ENCODE data around the gene NCBP2L.

NCBP2L gene

GRCh38 chrX:107777536-107777832 lies at the start of gene NCBP2L:
NCBP2L (plus strand) TSS chrX:107777733; CDS start chrX:107794221, 16,488 bp downstream.
- no peak for DNase-seq

DNA sequence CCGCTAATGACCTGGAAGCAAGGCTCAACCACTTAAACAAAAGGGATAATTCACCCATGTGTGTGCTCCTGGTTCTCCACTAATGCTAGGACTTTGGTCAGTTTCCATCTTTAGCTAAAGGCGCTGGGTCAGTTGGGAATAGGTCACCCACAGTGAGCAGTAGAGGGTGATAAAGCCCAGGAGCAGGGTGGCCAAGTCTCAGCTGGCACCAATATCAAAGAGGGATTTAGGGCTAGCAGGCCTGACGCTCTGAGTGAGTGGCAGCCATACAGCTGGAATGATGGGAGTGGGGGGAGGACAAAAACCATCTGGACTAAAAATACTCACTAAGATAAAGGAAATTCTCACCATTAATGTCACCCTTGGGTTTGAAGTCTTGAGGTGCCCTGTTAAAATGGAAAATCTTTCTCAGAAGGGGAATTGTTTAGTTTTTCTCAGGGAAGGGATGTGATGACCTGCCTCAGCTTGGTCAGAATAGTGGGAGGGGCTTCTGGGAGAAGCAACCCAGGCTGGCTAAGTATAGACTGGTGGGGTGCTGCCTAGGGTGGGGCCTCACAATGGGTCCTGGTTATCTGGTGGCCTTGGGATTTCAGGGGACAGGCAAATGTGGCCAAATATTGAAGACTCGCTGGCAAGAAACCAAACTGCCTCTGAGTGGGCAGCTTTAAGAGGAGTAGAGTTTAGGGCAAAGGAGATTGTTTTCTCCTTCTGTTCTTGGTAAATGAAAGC lies 49.0 kb upstream of the NCBP2L start:
- DNase-seq: no peak

GRCh38 chrX:107729558-107730297 lies 47.8 kb upstream of the NCBP2L start:
- DNase-seq: no peak

DNA sequence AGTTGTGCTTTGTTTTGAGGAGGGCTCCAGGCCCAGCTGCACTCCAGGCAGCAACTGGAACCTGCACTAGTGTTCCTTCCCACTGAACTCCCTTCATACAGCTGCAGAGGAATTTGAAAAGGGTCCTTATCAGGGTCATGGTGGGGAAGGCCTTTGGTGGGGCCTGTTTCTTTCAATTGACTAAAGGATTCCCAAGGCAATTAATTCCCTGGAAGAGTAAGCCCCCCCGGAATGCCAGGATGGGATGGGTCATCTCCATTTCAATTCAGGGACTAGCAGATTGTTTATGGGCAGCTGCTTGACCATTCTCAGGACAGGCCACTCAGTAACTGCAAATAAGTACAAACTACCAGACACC lies 47.3 kb upstream of the NCBP2L start:
- no peak for DNase-seq

DNA sequence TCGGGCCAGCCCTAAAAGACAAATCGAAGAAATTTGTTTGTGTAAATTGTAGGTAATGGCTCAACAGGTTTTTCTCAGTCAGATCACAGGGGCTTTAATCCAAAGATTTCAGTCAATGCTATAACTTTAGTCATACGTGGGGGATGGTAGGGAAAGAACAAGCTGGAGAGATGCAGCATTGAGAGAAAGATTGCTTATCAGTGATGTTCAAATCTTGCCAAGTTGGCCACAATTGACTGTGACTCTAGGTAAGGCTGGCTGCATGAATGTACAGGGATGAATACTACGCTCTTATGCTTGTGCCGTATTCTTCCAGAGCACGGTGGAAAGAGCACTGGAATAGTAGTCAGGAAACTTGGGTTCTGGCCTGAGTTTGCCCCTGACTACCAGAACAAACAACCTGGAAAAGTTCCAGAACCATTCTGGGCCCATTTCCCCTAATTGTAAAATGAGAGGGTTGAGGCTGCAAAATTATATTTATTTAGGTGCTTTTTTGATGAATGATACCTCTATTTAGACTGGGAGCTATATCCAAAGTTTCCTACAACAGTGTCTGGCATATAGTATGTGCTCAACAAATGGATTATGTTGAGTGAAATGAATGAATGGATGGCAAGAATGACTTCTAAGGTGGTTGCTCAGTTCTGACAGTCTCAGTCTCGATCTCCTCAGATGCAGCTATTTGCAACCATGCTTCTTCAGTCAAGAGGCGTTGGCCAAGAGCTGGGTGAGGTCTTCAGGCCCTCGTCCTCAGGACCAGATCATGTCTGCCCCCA lies 46.4 kb upstream of the NCBP2L start:
- no peak for DNase-seq

GRCh38 chrX:107731831-107732502 lies 45.6 kb upstream of the NCBP2L start:
- no peak for DNase-seq

DNA sequence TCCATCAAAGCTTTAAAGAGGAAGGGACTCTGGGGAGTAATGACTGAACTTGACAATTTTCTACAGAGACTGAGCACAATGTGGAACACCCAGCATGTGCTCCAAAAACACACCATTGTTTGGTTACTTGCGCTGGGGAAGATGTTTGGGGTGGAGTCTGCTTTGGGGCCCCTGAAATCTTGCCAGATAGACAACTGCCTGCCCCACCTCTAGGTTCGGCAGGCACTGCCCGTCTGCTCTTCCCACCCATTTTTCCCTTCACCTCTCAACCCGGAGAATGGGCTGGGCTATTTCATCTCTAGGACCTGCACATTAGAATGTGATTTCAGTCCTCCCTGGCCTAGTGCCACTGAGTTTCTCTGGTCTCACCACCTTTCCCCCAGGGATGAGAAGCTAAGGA lies 43.8 kb upstream of the NCBP2L start:
- DNase-seq: no peak

DNA sequence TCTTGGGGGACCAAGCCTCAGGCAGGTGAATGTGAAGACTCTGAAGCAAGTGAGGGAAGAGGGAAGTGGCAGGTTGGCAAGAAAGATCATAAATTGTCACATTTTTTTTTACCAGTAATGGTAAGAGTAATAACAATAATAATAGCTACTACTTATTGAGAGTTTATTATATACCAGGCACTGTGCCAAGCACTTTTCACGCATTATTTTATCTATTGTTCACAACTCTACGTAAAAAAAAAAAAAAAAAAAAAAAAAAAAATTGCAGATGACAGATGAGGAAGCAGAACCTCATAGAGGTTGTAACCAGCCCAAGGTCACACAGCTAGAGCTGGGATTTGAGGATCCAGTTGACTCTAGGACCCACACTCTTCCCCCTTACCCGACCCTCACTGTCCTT lies 42.9 kb upstream of the NCBP2L start:
- no peak for DNase-seq

- DNase-seq: no peak
Observed at GRCh38 chrX:107736781-107737531, 40.6 kb upstream of the NCBP2L start.

GRCh38 chrX:107738272-107738671 lies 39.3 kb upstream of the NCBP2L start:
- DNase-seq: no peak

DNA sequence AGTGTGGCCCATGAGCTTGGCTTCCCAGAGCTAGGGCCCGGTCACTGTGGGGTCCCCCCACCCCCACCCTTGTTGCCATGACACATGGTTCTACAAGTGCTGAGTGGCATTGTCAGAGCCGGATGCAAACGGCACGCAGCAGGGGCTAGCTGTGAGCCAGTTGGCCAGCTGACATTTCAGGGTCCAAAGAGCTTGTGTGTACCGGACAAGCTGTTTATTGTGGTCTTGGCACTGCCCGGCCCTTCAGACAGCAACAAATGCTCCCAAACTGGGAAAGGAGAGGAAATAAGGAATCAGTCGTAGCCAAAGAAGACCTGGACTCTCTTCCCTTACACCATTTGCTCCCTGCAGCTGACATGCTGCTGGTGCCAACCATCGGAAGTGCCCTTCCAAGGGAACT lies 38.8 kb upstream of the NCBP2L start:
- no peak for DNase-seq

DNA sequence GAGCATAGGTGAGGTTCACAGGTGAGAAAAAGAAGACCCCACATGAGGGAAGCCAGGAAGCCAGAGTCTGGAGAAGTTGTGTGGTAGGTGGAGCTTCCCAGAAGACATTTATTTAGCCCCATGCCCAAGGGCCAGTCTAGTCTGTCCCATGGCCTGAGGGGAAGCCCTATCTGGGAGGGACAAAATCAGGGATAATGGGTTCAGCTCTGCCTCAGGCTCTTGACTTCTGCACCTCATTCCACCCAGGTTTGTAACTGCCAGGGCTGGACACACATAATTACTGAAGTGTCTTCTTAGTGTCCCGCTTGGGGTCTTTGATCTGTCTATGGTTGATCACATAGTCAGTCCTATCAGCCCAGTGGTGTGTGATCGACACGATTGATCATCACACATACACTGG lies 38.0 kb upstream of the NCBP2L start:
- DNase-seq: no peak

GRCh38 chrX:107741404-107741790 lies 36.1 kb upstream of the NCBP2L start:
- DNase-seq: no peak

GRCh38 chrX:107742700-107743191 lies 34.8 kb upstream of the NCBP2L start:
- DNase-seq: no peak

DNA sequence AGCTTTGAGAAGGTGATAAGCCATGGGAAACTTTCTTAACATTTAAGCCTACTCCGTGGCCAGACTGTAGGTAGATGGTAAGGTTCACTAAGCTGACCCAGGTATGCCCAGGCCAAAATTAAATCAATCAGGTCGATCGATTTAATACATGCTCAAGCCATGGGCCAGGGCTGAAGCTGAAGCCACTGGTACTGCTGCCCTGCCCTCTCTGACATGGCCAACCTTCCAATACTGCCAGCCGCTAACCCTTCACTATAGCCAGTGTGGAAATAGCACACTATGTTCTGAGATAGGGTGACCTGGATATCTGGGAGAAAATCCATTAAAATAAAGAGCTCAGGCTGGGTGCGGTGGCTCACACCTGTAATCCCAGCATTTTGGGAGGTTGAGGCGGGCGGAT lies 33.5 kb upstream of the NCBP2L start:
- no peak for DNase-seq

DNA sequence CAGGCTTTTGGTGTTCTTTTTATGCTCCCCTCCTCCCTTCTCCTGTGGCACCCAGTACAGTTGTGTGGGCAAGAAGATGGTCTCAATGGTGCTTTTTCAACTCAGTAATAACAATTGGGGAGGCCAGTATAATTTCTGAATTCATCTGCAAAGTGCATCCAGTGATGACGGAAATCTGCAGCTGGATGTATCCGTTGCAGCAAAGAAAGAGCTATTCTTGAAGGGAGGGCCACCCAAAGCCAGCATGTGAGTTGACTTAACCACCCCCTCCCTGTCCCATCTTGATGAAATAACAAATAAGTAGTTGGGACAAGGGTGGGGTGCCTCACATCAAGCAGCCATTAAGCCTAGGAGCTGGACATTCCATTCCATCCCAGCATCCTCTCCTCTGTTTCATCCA lies 32.7 kb upstream of the NCBP2L start:
- DNase-seq: no peak

DNA sequence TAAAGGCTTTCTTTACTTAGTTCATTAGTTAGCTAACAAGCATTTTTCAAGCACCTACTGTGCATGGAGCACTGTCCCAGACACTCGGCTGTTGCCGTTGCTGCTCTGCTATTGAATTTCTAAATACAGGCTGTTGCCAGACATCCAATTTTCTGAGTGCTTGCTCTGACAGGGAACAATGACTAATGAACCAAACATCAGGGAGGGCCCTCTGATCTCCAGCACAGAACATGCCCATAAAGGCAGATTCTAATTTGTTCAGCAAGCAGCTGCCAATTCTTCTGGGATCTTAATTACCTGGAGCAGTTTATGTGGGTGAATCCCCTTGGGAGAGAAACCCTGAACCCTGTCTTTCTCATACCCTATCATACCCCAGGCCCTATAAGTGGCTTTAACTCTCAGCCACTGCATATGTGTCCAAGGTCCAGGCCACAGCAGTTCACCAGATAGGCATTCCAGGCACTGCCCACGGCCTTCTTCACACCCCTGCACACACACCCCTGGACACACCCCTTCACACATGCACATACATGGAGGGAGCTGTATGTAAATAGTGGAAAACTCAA lies 29.9 kb upstream of the NCBP2L start:
- no peak for DNase-seq

- no peak for DNase-seq
Observed at GRCh38 chrX:107748506-107748905, 29.0 kb upstream of the NCBP2L start.

DNA sequence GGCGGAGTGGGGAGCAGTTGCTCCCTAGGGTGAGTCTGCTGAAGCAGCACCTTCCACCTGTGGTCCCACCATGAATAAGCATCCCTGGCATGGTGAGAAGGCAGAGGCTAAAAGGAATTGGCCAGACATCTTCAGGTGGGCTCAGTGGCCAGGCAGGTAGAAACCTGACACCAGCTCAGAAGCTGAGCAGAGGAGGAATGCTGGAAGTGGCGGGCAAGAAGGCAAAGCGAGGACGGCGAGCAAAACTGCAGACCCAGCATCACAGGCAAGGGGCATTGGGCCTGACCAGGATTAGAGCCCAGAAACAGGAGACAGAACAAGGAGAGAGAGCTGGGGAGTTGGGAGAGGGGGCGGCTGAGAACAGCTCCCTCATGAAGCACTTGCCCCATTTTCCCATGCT lies 27.3 kb upstream of the NCBP2L start:
- DNase-seq: no peak

DNA sequence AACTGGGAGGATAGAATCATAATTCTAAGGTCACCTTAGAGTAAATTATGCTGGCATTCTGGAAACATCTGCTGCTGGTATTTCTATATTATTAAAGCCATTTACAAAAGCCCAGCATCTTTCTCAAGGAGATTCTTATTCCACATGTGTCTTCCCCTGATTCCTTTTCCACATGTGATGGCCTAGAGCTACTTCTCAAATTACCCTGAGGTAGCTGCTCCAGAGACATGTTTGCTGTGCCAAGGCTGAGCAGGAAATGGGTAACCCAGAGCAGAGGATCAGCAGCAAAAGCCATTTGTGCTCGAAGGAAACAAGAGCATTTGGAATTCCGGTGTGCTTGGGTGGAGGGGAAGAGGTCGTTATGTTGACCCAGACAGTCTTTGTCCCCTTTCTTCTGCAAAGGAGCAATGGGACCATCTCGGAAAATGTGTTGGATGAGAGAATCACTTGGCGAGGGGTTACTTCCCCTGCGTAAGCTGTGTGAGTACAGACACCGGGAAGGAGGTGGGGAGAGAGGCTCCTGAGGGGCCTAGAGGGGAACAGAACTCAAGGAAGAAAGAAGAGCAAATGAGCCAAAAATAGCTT lies 26.6 kb upstream of the NCBP2L start:
- no peak for DNase-seq

DNA sequence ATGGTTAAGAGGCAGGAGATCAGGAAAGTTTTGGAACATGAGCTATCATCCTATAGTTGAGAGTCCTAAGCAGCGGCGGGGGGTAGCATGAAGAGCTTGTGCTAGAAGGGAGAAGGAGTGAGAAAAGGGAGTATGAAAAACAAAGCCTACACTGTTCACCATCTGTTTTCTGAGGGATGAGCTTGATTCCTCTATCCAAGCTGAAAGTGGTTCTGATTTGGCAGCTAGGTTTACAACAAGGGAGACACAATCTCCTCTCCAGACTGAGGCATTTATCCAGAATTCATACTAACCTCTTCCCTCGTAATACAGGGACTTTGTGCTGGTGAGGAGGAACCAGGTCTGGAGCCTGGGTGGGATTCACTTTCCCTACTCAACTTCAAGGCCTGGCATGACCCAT lies 25.5 kb upstream of the NCBP2L start:
- DNase-seq: no peak

DNA sequence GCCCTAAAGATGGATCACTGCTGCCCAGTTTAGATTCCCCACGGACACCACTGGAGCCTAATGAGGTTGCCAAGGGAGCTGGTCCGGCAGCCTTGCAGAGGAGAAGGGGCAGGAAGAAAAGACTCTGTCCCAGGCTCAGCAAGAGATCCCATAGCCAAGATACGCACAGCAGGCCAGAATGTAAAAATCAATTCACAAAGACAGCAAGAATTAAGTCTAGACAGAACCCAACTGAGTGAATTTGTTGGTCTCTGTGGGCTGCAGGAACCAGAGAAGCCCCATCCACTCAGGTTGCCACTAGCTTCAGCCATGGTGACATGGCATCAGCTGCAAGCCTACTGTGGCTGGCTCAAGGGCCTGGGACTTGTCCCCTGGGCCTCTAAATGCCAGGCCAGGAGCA lies 24.8 kb upstream of the NCBP2L start:
- DNase-seq: no peak
